ENCODE results near the gene HERC3.

HERC3 gene

GRCh38 chr4:88591787-88592599 lies at the start of gene HERC3:
TSS of gene HERC3 (plus strand) at chr4:88592480. CDS start at chr4:88605824, 13,344 bp downstream.
- peak; percentile 91 for DNase-seq

- DNase-seq: no peak
Observed at GRCh38 chr4:88549815-88550214, 42.5 kb upstream of the HERC3 start.

- no peak for DNase-seq
Observed at GRCh38 chr4:88567591-88567990, 24.7 kb upstream of the HERC3 start.

- DNase-seq: no peak
Observed at GRCh38 chr4:88570001-88570400, 22.3 kb upstream of the HERC3 start.

- no peak for DNase-seq
Observed at GRCh38 chr4:88573276-88573980, 18.9 kb upstream of the HERC3 start.

- no peak for DNase-seq
Observed at GRCh38 chr4:88573995-88574394, 18.3 kb upstream of the HERC3 start.

GRCh38 chr4:88575186-88575585 lies 17.1 kb upstream of the HERC3 start:
- DNase-seq: no peak

GRCh38 chr4:88582493-88582892 lies 9.8 kb upstream of the HERC3 start:
- DNase-seq: no peak

- DNase-seq: no peak
Observed at GRCh38 chr4:88583631-88584470, 8.4 kb upstream of the HERC3 start.

GRCh38 chr4:88584471-88584900 lies 7.8 kb upstream of the HERC3 start:
- DNase-seq: no peak

GRCh38 chr4:88585917-88586316 lies 6.4 kb upstream of the HERC3 start:
- DNase-seq: no peak

GRCh38 chr4:88587306-88587705 lies 5.0 kb upstream of the HERC3 start:
- DNase-seq: no peak

GRCh38 chr4:88592600-88593448 lies 544 bp downstream of the HERC3 start:
- peak; percentile 80 for DNase-seq

- no peak for DNase-seq
Observed at GRCh38 chr4:88597970-88598660, 5.8 kb downstream of the HERC3 start.

GRCh38 chr4:88599298-88599697 lies 7.0 kb downstream of the HERC3 start:
- DNase-seq: no peak

- DNase-seq: no peak
Observed at GRCh38 chr4:88599714-88600113, 7.4 kb downstream of the HERC3 start.

- DNase-seq: no peak
Observed at GRCh38 chr4:88600176-88600838, 8.0 kb downstream of the HERC3 start.

GRCh38 chr4:88604978-88605678 lies 12.8 kb downstream of the HERC3 start:
- DNase-seq: no peak

- DNase-seq: no peak
Observed at GRCh38 chr4:88605736-88606135, 13.5 kb downstream of the HERC3 start.

- DNase-seq: no peak
Observed at GRCh38 chr4:88606832-88607231, 14.6 kb downstream of the HERC3 start.

All from activated CD4-positive, alpha-beta T cell treated with anti-CD3 and anti-CD28 coated beads, Interleukin-2, amount 50 U/mL, for 16 hours (primary cell).